Omental fat pad (tissue), 4 donors: ENCODE data around the gene CASZ1. TPM values are rescaled to one million over a fixed set of nuclear protein-coding genes. Genes with fewer than 3 reads are reported as not detected.

ENCODE experiments used
- ATAC-seq: fragments of 150-250 bp; one replicate; pipeline ENCODE4 v1.9.1; 2016; ENCODE audit warnings: mild to moderate bottlenecking, moderate library complexity; ENCODE audit not compliant: low FRiP score
- DNase-seq: peaks from one replicate; pipeline ENCODE4 v3.0.0-alpha.2; 2019; ENCODE audit warnings: low spot score
- total RNA-seq, 4 donors: library from RNA; depleted of rRNA; stranded (reverse); fragments of >200 nt; gene quantifications; one replicate each; pipeline ENCODE4 v1.1.0, GENCODE V29; 2016
- TF ChIP-seq, protein P1 (sequence below), 3 donors: fragments of 450-650 bp; IDR thresholded peaks; one replicate each; pipeline ENCODE4 v1.5.1; 2016 to 2017; ENCODE audit warnings: antibody characterized with exemption in 3 of 3, mild to moderate bottlenecking in 3 of 3, moderate library complexity in 2 of 3

Gene CASZ1
- total RNA-seq, 4 donors from 2014 or later, result 2.5 to 7.9 (median 6.0) TPM

DNA sequence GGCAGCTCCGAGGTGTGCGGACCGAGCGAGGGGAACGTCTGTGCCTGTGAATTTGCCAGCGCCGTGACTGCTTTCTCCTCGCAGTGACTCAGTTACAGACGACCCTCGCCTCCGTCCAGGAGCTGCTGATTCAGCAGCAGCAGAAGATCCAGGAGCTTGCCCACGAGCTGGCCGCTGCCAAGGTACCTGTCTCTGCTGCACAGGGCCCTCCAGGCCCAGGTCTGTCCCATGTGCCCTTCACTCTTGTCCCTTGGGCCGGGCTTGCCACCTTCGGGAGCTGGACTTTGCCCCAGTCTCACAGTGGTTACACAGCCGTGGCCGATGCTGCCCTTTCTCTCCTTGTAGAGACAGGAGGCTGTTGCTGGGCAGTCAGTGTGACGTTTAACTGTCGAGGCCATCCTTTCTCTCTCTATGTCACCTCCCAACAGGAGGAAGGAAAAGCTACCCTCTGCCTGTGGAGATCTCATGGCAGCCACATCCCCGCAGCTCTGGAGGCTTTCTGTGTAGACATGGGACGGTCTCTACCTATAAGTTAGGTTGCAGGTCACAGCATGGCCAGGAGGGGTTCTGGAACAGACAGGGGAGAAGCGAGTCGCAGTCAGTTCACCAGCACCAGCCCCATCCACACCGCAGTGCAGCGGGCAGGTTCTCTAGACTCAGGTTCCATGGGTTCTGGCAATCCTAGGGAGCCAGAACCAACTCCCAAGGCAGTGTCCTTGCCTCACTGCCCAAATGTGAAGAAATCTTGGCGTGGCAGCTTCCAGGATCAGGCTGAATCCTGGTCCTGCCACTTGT lies 172.0 kb downstream of the CASZ1 start:
- TF ChIP-seq, protein P1, sequence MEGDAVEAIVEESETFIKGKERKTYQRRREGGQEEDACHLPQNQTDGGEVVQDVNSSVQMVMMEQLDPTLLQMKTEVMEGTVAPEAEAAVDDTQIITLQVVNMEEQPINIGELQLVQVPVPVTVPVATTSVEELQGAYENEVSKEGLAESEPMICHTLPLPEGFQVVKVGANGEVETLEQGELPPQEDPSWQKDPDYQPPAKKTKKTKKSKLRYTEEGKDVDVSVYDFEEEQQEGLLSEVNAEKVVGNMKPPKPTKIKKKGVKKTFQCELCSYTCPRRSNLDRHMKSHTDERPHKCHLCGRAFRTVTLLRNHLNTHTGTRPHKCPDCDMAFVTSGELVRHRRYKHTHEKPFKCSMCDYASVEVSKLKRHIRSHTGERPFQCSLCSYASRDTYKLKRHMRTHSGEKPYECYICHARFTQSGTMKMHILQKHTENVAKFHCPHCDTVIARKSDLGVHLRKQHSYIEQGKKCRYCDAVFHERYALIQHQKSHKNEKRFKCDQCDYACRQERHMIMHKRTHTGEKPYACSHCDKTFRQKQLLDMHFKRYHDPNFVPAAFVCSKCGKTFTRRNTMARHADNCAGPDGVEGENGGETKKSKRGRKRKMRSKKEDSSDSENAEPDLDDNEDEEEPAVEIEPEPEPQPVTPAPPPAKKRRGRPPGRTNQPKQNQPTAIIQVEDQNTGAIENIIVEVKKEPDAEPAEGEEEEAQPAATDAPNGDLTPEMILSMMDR (IDR thresholded peaks at IDR 0.05), result no peak
- DNase-seq, result no peak
- ATAC-seq, result no peak

DNA sequence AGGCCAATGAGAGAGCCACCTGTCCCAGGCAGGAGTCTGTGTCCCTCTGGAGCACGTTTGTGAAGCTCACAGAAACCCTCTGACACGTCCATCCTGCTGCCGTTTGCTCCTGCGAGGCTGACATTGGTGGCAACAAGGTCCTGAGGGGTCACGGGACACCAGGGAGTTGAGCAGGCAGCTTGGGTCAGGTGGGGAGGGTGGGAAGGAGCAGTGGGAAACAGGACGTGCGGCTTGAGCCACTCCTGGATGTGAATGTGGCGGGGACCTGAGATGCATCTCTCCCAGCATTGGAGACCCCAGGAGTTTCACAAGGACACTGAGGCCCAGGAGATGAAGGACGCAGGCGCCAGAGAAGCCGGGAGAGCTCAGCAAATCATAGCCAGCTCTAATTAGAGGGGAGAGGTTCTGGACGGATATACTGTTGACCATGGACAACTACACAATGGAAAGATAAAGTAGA lies 172.7 kb downstream of the CASZ1 start:
- no peak for ATAC-seq
- DNase-seq, result no peak

DNA sequence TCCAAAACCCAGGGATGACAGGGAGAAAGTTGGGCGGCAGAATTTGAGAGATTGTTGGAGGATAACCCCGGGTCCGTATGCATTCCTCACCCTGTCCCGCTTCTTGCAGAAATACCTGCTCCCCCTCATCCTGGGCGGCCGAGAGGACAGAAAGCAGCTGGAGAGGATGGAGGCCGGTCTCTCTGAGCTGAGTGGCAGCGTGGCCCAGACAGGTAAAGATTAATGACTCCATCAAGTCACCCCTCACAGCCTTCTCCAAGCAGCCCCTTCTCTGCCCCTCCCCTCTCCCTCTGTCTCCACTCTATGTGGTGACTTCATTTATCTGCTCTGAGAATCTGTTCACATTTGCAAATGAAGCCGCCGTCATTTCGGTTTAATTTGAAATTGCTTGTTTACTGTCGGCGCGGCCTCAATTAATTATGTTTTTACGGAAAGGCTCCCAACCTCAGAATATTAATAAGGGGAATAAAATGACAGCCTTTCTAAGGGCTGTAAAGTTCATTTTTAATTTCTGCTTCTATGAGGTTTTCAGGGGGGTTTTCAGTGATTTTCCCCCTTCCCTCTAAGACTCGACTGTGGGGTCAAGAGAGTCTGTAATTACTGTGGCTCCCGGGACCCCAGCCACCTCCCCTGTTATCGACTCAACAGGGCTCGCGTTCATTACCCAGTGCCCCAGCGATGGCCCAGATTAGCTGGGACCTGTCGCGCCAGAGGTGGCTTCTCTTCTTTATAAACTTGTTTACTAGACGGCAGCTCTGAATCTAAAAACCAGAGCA lies 173.3 kb downstream of the CASZ1 start:
- DNase-seq (no peak), ATAC-seq (no peak)
- TF ChIP-seq, protein P1 (IDR thresholded peaks at IDR 0.05), result no peak

More for the DNA sequence above, 172.7 kb downstream of the CASZ1 start:
- TF ChIP-seq, protein P1 (IDR thresholded peaks at IDR 0.05), result no peak

DNA sequence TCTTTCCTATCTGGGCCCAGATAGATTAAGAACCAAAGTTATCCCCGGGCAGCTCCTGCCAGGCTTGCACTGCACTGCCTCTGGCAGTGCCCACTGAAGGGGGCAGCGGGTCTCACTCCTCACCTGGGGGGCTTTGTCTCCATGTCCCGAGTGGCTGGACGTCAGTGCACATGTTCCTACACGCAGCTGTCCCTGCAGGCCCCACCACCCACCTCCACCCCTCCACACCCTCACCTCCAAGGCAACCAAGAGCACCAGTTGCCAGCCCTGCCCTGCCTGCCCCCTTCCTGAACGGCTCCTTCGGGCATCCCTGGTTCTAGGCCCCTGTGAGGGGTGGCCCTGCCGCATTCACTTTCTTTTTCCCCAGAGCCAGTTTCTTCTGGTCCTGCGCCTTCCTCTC lies 174.5 kb downstream of the CASZ1 start:
- ATAC-seq (no peak), DNase-seq (no peak)
- TF ChIP-seq, protein P1 (IDR thresholded peaks at IDR 0.05), result no peak

DNA sequence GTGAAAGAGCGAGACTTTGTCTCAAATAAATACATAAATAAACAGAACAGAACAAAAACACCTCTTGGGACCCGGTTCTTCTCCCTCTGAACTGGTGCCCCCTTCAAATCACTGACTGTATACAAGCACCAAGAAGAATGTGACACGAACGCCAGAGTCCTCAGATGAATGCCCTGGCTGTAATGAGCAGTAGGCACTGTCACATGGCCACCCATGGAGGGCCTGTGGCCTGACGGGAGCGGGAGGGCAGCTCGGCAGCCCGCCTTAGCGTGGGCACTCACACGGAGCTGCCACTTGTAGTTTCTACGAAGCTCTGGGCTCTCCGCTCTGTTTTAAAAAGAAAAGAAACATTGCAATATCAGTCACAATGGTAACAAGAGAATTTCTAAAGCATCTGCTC lies 175.7 kb downstream of the CASZ1 start:
- DNase-seq, result no peak
- no peak for ATAC-seq
- TF ChIP-seq, protein P1 (IDR thresholded peaks at IDR 0.05), result no peak

GRCh38 chr1:10617931-10618885 lies 178.2 kb downstream of the CASZ1 start:
- TF ChIP-seq, protein P1 (IDR thresholded peaks at IDR 0.05), result no peak
- ATAC-seq (no peak), DNase-seq (no peak)
